Cardiac fibroblast (primary cell): ENCODE data around the gene TANGO2.

Source experiments
- DNase-seq, 2 donors: peaks; one replicate each; pipeline versions ENCODE4 v3.0.0 to v3.0.0-alpha.2; 2010; ENCODE audit warnings: low read depth in 2 of 2
- H3K4me3 ChIP-seq, 2 donors: replicated peaks in 1 of 2; 1 replicate in 1 of 2; 2 replicates in 1 of 2; pipeline ENCODE4 v1.5.1; 2011; ENCODE audit warnings: low read depth in 2 of 2, low read length in 2 of 2, mild to moderate bottlenecking in 2 of 2, moderate library complexity in 1 of 2
- CTCF ChIP-seq: IDR thresholded peaks from one replicate; pipeline ENCODE4 v1.5.1; 2011; ENCODE audit warnings: low read depth, mild to moderate bottlenecking, low read length, inconsistent platforms

The TANGO2 gene

GRCh38 chr22:20018001-20018400, 2.9 kb upstream of the TANGO2 start:
- no peak for DNase-seq
- H3K4me3 ChIP-seq, result no peak overlapping the region
- TF ChIP-seq CTCF, result no peak

DNA sequence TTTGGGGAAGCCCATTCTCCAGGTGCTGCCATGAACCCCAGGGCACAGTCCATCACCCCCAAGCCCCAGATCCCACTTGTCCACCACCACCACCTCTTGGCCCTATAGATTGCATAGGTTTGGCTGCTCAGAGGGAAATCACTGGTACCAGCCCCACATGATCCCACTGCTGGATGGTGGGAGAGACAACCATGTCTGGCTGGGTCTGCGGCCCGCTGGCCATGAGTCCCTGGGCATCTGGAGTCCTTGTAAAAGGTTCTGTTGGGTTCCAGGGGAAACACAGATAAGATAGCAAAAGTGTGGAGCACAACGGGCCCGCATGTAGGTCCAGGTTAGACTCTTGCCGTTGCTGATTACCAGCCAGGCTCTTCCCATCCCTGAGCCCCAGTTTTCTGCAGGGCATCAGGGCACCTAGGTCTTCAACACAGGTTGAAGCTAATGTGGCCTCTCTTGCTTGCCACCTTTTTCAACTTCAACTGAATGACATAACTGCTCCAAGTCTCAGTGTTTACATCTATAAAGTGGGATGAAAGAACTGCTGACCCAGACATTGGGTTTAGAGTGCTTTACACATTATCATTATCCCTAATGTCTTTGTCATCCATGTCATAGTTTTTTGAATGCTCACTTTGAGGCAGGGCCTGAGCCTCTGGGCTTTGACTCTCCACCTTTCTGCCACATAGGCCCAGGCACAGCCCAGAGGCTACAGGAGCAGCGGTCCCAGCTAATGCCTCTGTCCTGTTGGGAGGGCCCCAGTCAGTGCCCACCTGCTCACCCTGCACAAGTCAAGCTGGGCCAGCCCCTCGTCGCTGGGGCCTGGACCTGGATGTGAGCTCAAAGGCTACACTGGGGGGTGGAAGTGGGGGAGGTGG, 1.0 kb upstream of the TANGO2 start:
- peak overlapping the region in 1 of 2 donors; percentile 54 for H3K4me3 ChIP-seq
- no peak for DNase-seq
- no peak for TF ChIP-seq CTCF

GRCh38 chr22:20021196-20022181, 579 bp downstream of the TANGO2 start:
- no peak for TF ChIP-seq CTCF
- peak overlapping the region; percentile 76 to 91 for H3K4me3 ChIP-seq
- DNase-seq, result peak; percentile 40 to 63

DNA sequence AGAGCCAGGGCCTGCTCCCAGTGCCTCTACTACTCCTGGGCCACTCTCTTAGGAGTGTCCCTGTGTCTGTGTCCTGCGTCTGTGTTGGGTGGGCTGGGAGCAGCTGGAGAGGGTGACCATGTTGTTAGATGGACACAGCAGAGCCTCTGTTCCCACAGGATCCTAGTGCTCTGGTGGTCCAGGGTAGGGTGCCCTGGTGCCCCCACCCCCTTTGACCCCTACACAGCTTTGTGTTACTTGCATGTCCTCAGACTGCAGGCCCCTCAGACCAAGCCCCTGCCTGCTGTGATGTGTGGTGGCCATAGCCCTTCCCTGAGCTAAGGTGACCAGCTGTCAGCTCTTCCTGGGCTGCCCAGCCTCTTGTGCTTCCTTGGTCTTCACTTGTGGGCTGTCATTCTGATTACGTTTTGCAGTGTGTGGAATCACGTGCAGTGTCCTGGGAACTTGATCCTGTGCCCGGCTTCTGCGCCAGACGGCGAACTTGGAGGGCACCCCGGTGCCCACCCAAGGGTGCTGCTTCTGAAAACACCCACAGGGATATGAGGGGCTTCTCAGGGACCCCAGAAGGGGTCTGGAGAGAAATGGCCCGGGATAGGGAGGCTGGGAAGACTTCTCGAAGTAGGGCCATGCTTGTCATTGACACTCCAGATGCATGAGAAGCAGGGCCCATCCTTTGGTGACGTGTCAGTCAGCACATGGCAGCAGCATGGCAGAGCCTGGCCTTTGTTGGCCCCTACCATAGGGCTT, 1.5 kb downstream of the TANGO2 start:
- TF ChIP-seq CTCF, result no peak
- H3K4me3 ChIP-seq, result peak overlapping the region; percentile 76 to 91
- DNase-seq, result no peak

- no peak for TF ChIP-seq CTCF
- DNase-seq, result no peak
- H3K4me3 ChIP-seq, result no peak overlapping the region
Observed at GRCh38 chr22:20022978-20023613, 2.2 kb downstream of the TANGO2 start.

GRCh38 chr22:20024225-20024624, 3.3 kb downstream of the TANGO2 start:
- no peak for TF ChIP-seq CTCF
- no peak overlapping the region for H3K4me3 ChIP-seq
- no peak for DNase-seq
